H1 (cell line): Measurements from ENCODE around the gene RALY. TPM values are rescaled to one million over a fixed set of nuclear protein-coding genes. Genes with fewer than 3 reads are reported as not detected.

Source experiments
- CTCF ChIA-PET: fragments of 300-600 bp; sonication (Branson Sonifier 250); formaldehyde crosslinking; loops from one replicate; lab custom pipeline; 2021; ENCODE audit not compliant: partially characterized antibody; lab: Charles Lee
- POLR2A ChIA-PET: fragments of 300-600 bp; sonication (Branson Sonifier 250); formaldehyde crosslinking; loops from one replicate; lab custom pipeline; 2021; ENCODE audit warnings: inconsistent platforms; ENCODE audit not compliant: partially characterized antibody; lab: Charles Lee
- DNase-seq, 2 experiments: peaks; one replicate each; pipeline versions ENCODE4 v3.0.0 to v3.0.0-alpha.2; 2010 to 2022; ENCODE audit warnings: low spot score in 2 of 2, low read depth in 1 of 2, mixed read lengths in 1 of 2
- FAIRE-seq: peaks from 2 replicates; lab custom pipeline; 2011; peaks lifted over from hg19 to GRCh38; lab: Jason Lieb, UNC
- H2AFZ ChIP-seq: 2 replicates; pipeline ENCODE4 v1.8.1; 2012; ENCODE audit warnings: low read length, inconsistent platforms
- H2AK5ac ChIP-seq: 2 replicates; pipeline ENCODE4 v1.6.1; 2013; ENCODE audit warnings: low read depth, low read length
- H2BK120ac ChIP-seq: replicated peaks from 2 replicates; pipeline ENCODE3; 2013; ENCODE audit warnings: low read depth, low read length, inconsistent platforms
- H2BK12ac ChIP-seq: 2 replicates; pipeline ENCODE4 v1.6.1; 2013; ENCODE audit warnings: low read depth, low read length
- H2BK15ac ChIP-seq: 2 replicates; pipeline ENCODE4 v1.6.1; 2013; ENCODE audit warnings: low read length
- H2BK20ac ChIP-seq: 2 replicates; pipeline ENCODE4 v1.6.1; 2013; ENCODE audit warnings: low read length
- H2BK5ac ChIP-seq: 2 replicates; pipeline ENCODE4 v1.6.1; 2013; ENCODE audit warnings: low read depth, low read length
- H3K14ac ChIP-seq: 2 replicates; pipeline ENCODE4 v1.6.1; 2013; ENCODE audit warnings: inconsistent platforms; ENCODE audit not compliant: insufficient read length
- H3K18ac ChIP-seq: 2 replicates; pipeline ENCODE4 v1.6.1; 2013; ENCODE audit warnings: low read length; ENCODE audit errors: extremely low read depth
- H3K23ac ChIP-seq: 2 replicates; pipeline ENCODE4 v1.6.1; 2013; ENCODE audit warnings: inconsistent platforms; ENCODE audit not compliant: insufficient read length
- H3K23me2 ChIP-seq: 2 replicates; pipeline ENCODE4 v1.6.1; 2013; ENCODE audit warnings: low read depth, low read length
- H3K27ac ChIP-seq: 2 replicates; pipeline ENCODE4 v1.6.1; 2011; ENCODE audit warnings: low read depth, low read length, inconsistent platforms
- H3K27me3 ChIP-seq, 4 experiments: replicated peaks in 1 of 4; 1 replicate in 1 of 4; 2 replicates in 3 of 4; pipeline versions ENCODE4 v1.6.1 to v1.8.1; 2011 to 2013; ENCODE audit warnings: low read length in 3 of 4, mild to moderate bottlenecking in 3 of 4, inconsistent platforms in 2 of 4, mixed read lengths in 2 of 4, moderate library complexity in 1 of 4; ENCODE audit not compliant: control insufficient read depth in 3 of 4, insufficient read depth in 3 of 4; ENCODE audit errors: extremely low read depth in 1 of 4
- H3K36me3 ChIP-seq, 4 experiments: 2 replicates each; pipeline versions ENCODE4 v1.6.1 to v1.8.1; 2011 to 2013; ENCODE audit warnings: mild to moderate bottlenecking in 4 of 4, low read length in 3 of 4, moderate library complexity in 2 of 4, control low read depth in 1 of 4, inconsistent platforms in 1 of 4; ENCODE audit not compliant: insufficient read depth in 4 of 4, control insufficient read depth in 2 of 4
- H3K4ac ChIP-seq: replicated peaks from 2 replicates; pipeline ENCODE3; 2013; ENCODE audit warnings: low read length, low read depth, mixed read lengths, inconsistent platforms; ENCODE audit not compliant: insufficient read length
- H3K4me1 ChIP-seq, 4 experiments: replicated peaks in 1 of 4; 1 replicate in 1 of 4; 2 replicates in 3 of 4; pipeline versions ENCODE4 v1.6.1 to v1.8.1; 2011 to 2013; ENCODE audit warnings: low read length in 3 of 4, inconsistent platforms in 2 of 4, mixed read lengths in 1 of 4; ENCODE audit not compliant: insufficient read depth in 4 of 4, control insufficient read depth in 3 of 4
- H3K4me2 ChIP-seq, 2 experiments: 2 replicates each; pipeline versions ENCODE4 v1.6.1 to v1.8.1; 2011 to 2013; ENCODE audit warnings: low read depth in 2 of 2, low read length in 2 of 2, control low read depth in 1 of 2, inconsistent platforms in 1 of 2, mild to moderate bottlenecking in 1 of 2; ENCODE audit not compliant: insufficient read depth in 1 of 2
- H3K4me3 ChIP-seq, 4 experiments: fragments of 200-600, 300-600 bp in 1 of 4; sonication (generic), shearing (Covaris generic), sonication (Bioruptor Twin) in 1 of 4; 2 replicates each; pipeline versions ENCODE4 v1.5.1 to v1.8.1; 2011 to 2016; ENCODE audit warnings: low read length in 4 of 4, low read depth in 3 of 4, control low read depth in 2 of 4, inconsistent platforms in 2 of 4, mild to moderate bottlenecking in 2 of 4, mixed read lengths in 1 of 4, moderate library complexity in 1 of 4; ENCODE audit not compliant: insufficient read depth in 2 of 4; ENCODE audit errors: extremely low read depth in 1 of 4
- H3K56ac ChIP-seq: replicated peaks from 2 replicates; pipeline ENCODE3; 2013; ENCODE audit warnings: low read depth, mild to moderate bottlenecking, mixed read lengths, low read length, inconsistent platforms; ENCODE audit not compliant: insufficient read length
- H3K79me1 ChIP-seq: 2 replicates; pipeline ENCODE4 v1.6.1; 2013; ENCODE audit warnings: low read depth, low read length, control low read depth
- H3K79me2 ChIP-seq, 2 experiments: 2 replicates each; pipeline versions ENCODE4 v1.6.1 to v1.8.1; 2012 to 2013; ENCODE audit warnings: low read length in 2 of 2, mild to moderate bottlenecking in 2 of 2, inconsistent platforms in 1 of 2; ENCODE audit not compliant: insufficient read depth in 2 of 2, control insufficient read depth in 1 of 2
- H3K9ac ChIP-seq, 4 experiments: replicated peaks in 1 of 4; 1 replicate in 1 of 4; 2 replicates in 3 of 4; pipeline versions ENCODE4 v1.6.1 to v1.8.1; 2011 to 2013; ENCODE audit warnings: low read depth in 3 of 4, low read length in 3 of 4, control low read depth in 2 of 4, mild to moderate bottlenecking in 2 of 4, moderate library complexity in 2 of 4, inconsistent platforms in 1 of 4; ENCODE audit errors: extremely low read depth in 1 of 4
- H3K9me3 ChIP-seq, 2 experiments: 2 replicates each; pipeline versions ENCODE4 v1.6.1 to v1.8.1; 2012 to 2013; ENCODE audit warnings: mild to moderate bottlenecking in 2 of 2, moderate library complexity in 2 of 2, control low read depth in 1 of 2, inconsistent platforms in 1 of 2, low read depth in 1 of 2, low read length in 1 of 2, mixed read lengths in 1 of 2; ENCODE audit not compliant: insufficient read depth in 2 of 2
- H4K20me1 ChIP-seq, 2 experiments: replicated peaks in 1 of 2; 2 replicates each; pipeline versions ENCODE3 to v1.8.1; 2011 to 2013; ENCODE audit warnings: inconsistent platforms in 2 of 2, low read length in 2 of 2, mild to moderate bottlenecking in 1 of 2; ENCODE audit not compliant: insufficient read depth in 2 of 2, control insufficient read depth in 1 of 2
- H4K5ac ChIP-seq: 2 replicates; pipeline ENCODE4 v1.6.1; 2013; ENCODE audit warnings: low read length, low read depth, mixed read lengths, inconsistent platforms; ENCODE audit not compliant: insufficient read length
- H4K8ac ChIP-seq: 2 replicates; pipeline ENCODE4 v1.8.0; 2013; ENCODE audit warnings: mild to moderate bottlenecking, moderate library complexity, low read length, inconsistent platforms; ENCODE audit not compliant: insufficient read depth; ENCODE audit errors: extremely low read depth
- H4K91ac ChIP-seq: replicated peaks from 2 replicates; pipeline ENCODE3; 2013; ENCODE audit warnings: low read length, mixed read lengths, inconsistent platforms; ENCODE audit not compliant: insufficient read length
- ASH2L ChIP-seq: fragments of 200-600, 300-600 bp; sonication (generic); IDR thresholded peaks from one replicate; pipeline ENCODE4 v1.7.1; 2017; ENCODE audit warnings: low read length
- BACH1 ChIP-seq: IDR thresholded peaks from 2 replicates; pipeline ENCODE4 v1.6.1; 2012; ENCODE audit warnings: low read length, improper control_type of control experiment
- CTCF ChIP-seq, 3 experiments: IDR thresholded peaks; 1 replicate in 2 of 3; 2 replicates in 1 of 3; pipeline versions ENCODE4 v1.5.1 to v1.6.1; 2011; ENCODE audit warnings: low read length in 3 of 3, mild to moderate bottlenecking in 3 of 3, inconsistent platforms in 2 of 3, low read depth in 1 of 3, moderate library complexity in 1 of 3; ENCODE audit not compliant: insufficient read depth in 1 of 3; ENCODE audit errors: control extremely low read depth in 1 of 3
- KDM5A ChIP-seq: fragments of 200-600 bp; IDR thresholded peaks from 2 replicates; pipeline ENCODE4 v1.7.1; 2012; ENCODE audit warnings: mild to moderate bottlenecking, low read length, inconsistent platforms, mixed read lengths
- POLR2AphosphoS5 ChIP-seq: IDR thresholded peaks from 2 replicates; pipeline ENCODE4 v1.6.1; 2011; ENCODE audit warnings: low read depth, low read length
- RAD21 ChIP-seq, 2 experiments: IDR thresholded peaks in 1 of 2; conservative IDR thresholded peaks in 1 of 2; 2 replicates each; pipeline ENCODE4 v1.6.1; 2011; ENCODE audit warnings: low read depth in 2 of 2, low read length in 2 of 2, improper control_type of control experiment in 1 of 2, inconsistent platforms in 1 of 2, mild to moderate bottlenecking in 1 of 2, moderate library complexity in 1 of 2
- RFX5 ChIP-seq: IDR thresholded peaks from 2 replicates; pipeline ENCODE4 v1.6.1; 2011; ENCODE audit warnings: low read depth, low read length, improper control_type of control experiment, borderline replicate concordance
- SIN3A ChIP-seq, 2 experiments: IDR thresholded peaks in 1 of 2; conservative IDR thresholded peaks in 1 of 2; 2 replicates each; pipeline ENCODE4 v1.6.1; 2011 to 2012; ENCODE audit warnings: low read length in 2 of 2, improper control_type of control experiment in 1 of 2, low read depth in 1 of 2, mild to moderate bottlenecking in 1 of 2
- USF2 ChIP-seq: IDR thresholded peaks from 2 replicates; pipeline ENCODE4 v1.6.1; 2011; ENCODE audit warnings: low read length, improper control_type of control experiment
- WGBS, 2 experiments: shearing (Covaris generic) in 1 of 2; methylation state at CpG; one replicate each; pipeline versions ENCODE4 v1.1.6 to v1.1.7; 2013 to 2015; ENCODE audit warnings: low lambda C conversion rate in 2 of 2, mixed read lengths in 2 of 2, inconsistent platforms in 1 of 2, low coverage in 1 of 2, missing lambda C conversion rate in 1 of 2; ENCODE audit not compliant: insufficient replicate concordance in 2 of 2, insufficient coverage in 1 of 2, insufficient read length in 1 of 2; ENCODE audit errors: extremely low coverage in 1 of 2, missing lambda C conversion rate in 1 of 2; 5-methylcytosine and 5-hydroxymethylcytosine counted together
- polyA plus RNA-seq, 7 experiments: library from polyadenylated mRNA; depleted of rRNA in 3 of 7; stranded (reverse) in 5 of 7; unstranded in 2 of 7; fragments of >200 nt in 5 of 7; fragments of 200-250 nt in 2 of 7; gene quantifications; 1 replicate in 5 of 7; 2 replicates in 1 of 7; 4 replicates in 1 of 7; pipeline versions ENCODE4 v1.2.1 to v1.2.3, GENCODE V29; 2011 to 2013; ENCODE audit warnings: missing spikeins in 2 of 7, mixed read lengths in 2 of 7
- total RNA-seq: library from RNA; stranded (reverse); fragmentation: NEBNext Ultra II Directional; extraction: Animal tissue kit (Norgen Biotek cat#: 25700); gene quantifications from 2 replicates; pipeline ENCODE4 v1.2.1, GENCODE V29; 2021

RALY gene
- total and polyA plus RNA-seq, 2 of the 8 experiments (the other 6 are each of a cell fraction or from before 2014, with no cell fraction given), result 133 to 148 TPM

- Histone ChIP-seq H2BK20ac (no peak overlapping the region), H3K4me3 (no peak overlapping the region), H2BK5ac (no peak overlapping the region), H3K18ac (no peak overlapping the region), H4K5ac (no peak overlapping the region), H3K56ac (no peak overlapping the region), H4K20me1 (no peaks in the 10 kb centered on the region), H2BK120ac (no peak overlapping the region), H3K23me2 (no peaks in the 10 kb centered on the region), H2BK12ac (no peak overlapping the region), H2BK15ac (no peak overlapping the region), H3K9me3 (no peaks in the 10 kb centered on the region), H2AFZ (no peak overlapping the region), H3K4me2 (no peak overlapping the region), H3K4me1 (no peaks in the 10 kb centered on the region), H3K4ac (no peak overlapping the region), H3K27me3 (no peaks in the 10 kb centered on the region), H3K36me3 (no peaks in the 10 kb centered on the region), H4K91ac (no peak overlapping the region), H3K14ac (no peak overlapping the region), H3K79me1 (no peaks in the 10 kb centered on the region), H2AK5ac (no peak overlapping the region), H3K27ac (no peak overlapping the region), H3K79me2 (no peaks in the 10 kb centered on the region), H3K23ac (no peak overlapping the region), H3K9ac (no peak overlapping the region), H4K8ac (no peak overlapping the region)
- ChIA-PET CTCF (interaction anchor here (0.7 to 2.0 kb wide), 10 partner anchors 9 to 120 kb away, joined by 3 to 6 read pairs (median 3); no protein-coding TSS in a partner anchor), POLR2A (interaction anchor here (0.6 to 3.5 kb wide), 5 partner anchors 12 to 131 kb away, joined by 3 to 28 read pairs (median 3); partner anchors contain the start of genes EIF2S2 and RALY)
- 91 to 100% methylated on average over 3 to 7 of the region's 7 CpGs for WGBS, 2 experiments
- FAIRE-seq (no peak), DNase-seq (no peak)
- TF ChIP-seq KDM5A (no peak), RFX5 (no peak), CTCF (IDR thresholded peaks at IDR 0.05; ENCODE audit: control extremely low read depth in 1 of 3, insufficient read depth in 1 of 3, low read depth in 1 of 3, low read length in 3 of 3) (no peak), BACH1 (no peak), RAD21 (IDR thresholded peaks at IDR 0.05 in 1 of 2, conservative IDR thresholded peaks at IDR 0.05 in 1 of 2; ENCODE audit: low read depth in 2 of 2, low read length in 2 of 2) (no peak), ASH2L (no peak), SIN3A (conservative IDR thresholded peaks at IDR 0.05 in 1 of 2, IDR thresholded peaks at IDR 0.05 in 1 of 2; ENCODE audit: low read depth in 1 of 2, low read length in 2 of 2) (no peak), USF2 (no peak), POLR2AphosphoS5 (no peak)
These were observed 12.4 kb upstream of the RALY start for GRCh38 chr20:33981347-33981746.
